ENCODE results near the gene MARCHF2. TPM values are rescaled to one million over a fixed set of nuclear protein-coding genes. Genes with fewer than 3 reads are reported as not detected.
A peak's percentile ranks its signal among the peaks of the same experiment; 100 is the strongest.
"Not testable (repeated sequence)": the region's sequence is repeated elsewhere in the genome, so short reads cannot be mapped to it uniquely, and the experiment has no call there.

Gene MARCHF2
- total and polyA plus RNA-seq, 7 experiments from 2014 or later, result 18.0 to 42.1 (median 23.4) TPM

GRCh38 chr19:8370176-8371010, 42.7 kb upstream of the MARCHF2 start:
- Mint-ChIP-seq H3K27ac (no peak overlapping the region), H3K9me3 (no peaks in the 10 kb centered on the region), H3K27me3 (peaks cover 23 to 33% (median 28%) of the 10 kb centered on the region in 5 donors), H3K4me3 (no peak overlapping the region), H3K36me3 (peaks cover 0 to 8% (median 2%) of the 10 kb centered on the region in 5 donors), H3K4me1 (peaks cover 0 to 7% (median 4%) of the 10 kb centered on the region in 7 donors)
- Histone ChIP-seq H3K27me3 (ENCODE audit: control insufficient read depth in 2 of 2, insufficient read depth in 2 of 2, low read length in 2 of 2) (no peaks in the 10 kb centered on the region), H3K36me3 (ENCODE audit: control insufficient read depth in 2 of 3, insufficient read depth in 3 of 3, low read length in 3 of 3) (peaks cover 0 to 4% (median 0%) of the 10 kb centered on the region in 3 experiments), H3K4me1 (ENCODE audit: control insufficient read depth in 2 of 2, insufficient read depth in 2 of 2, low read length in 2 of 2) (no peaks in the 10 kb centered on the region), H3K4me3 (ENCODE audit: low read length) (no peak overlapping the region), H3K9me3 (ENCODE audit: control insufficient read depth in 2 of 3, low read length in 3 of 3) (no peaks in the 10 kb centered on the region), H3K27ac (ENCODE audit: low read depth, low read length) (no peak overlapping the region)
- intact Hi-C loops (cut with micrococcal nuclease), result no loop called here
- ChIA-PET CTCF (interaction anchor here (0.6 kb wide), 2 partner anchors 209 to 279 kb away, joined by 3 to 5 read pairs; no protein-coding TSS in a partner anchor), POLR2A (no interaction called here)
- no peak for DNase-seq
- ATAC-seq, result no peak

- Histone ChIP-seq H3K4me1 (ENCODE audit: control insufficient read depth in 2 of 2, insufficient read depth in 2 of 2, low read length in 2 of 2) (no peaks in the 10 kb centered on the region), H3K27ac (ENCODE audit: low read depth, low read length) (no peak overlapping the region), H3K9me3 (ENCODE audit: control insufficient read depth in 2 of 3, low read length in 3 of 3) (no peaks in the 10 kb centered on the region), H3K4me3 (ENCODE audit: low read length) (no peak overlapping the region), H3K36me3 (ENCODE audit: control insufficient read depth in 2 of 3, insufficient read depth in 3 of 3, low read length in 3 of 3) (peaks cover 0 to 4% (median 0%) of the 10 kb centered on the region in 3 experiments), H3K27me3 (ENCODE audit: control insufficient read depth in 2 of 2, insufficient read depth in 2 of 2, low read length in 2 of 2) (no peaks in the 10 kb centered on the region)
- Mint-ChIP-seq H3K36me3 (peaks cover 0 to 8% (median 2%) of the 10 kb centered on the region in 5 donors), H3K4me3 (no peak overlapping the region), H3K4me1 (peaks cover 0 to 7% (median 4%) of the 10 kb centered on the region in 7 donors), H3K27me3 (peaks cover 15 to 27% (median 21%) of the 10 kb centered on the region in 5 donors), H3K9me3 (no peaks in the 10 kb centered on the region), H3K27ac (no peak overlapping the region)
- intact Hi-C loops (cut with micrococcal nuclease), result no loop called here
- ChIA-PET CTCF (no interaction called here), POLR2A (no interaction called here)
- ATAC-seq (no peak), DNase-seq (no peak)
Measured at GRCh38 chr19:8371011-8371804, 41.9 kb upstream of the MARCHF2 start.

GRCh38 chr19:8373867-8374813, 39.0 kb upstream of the MARCHF2 start:
- POLR2A ChIA-PET, result no interaction called here

GRCh38 chr19:8375766-8376165, 37.3 kb upstream of the MARCHF2 start:
- H3K27ac ChIP-seq (ENCODE audit: low read depth, low read length); H3K27me3 ChIP-seq (ENCODE audit: control insufficient read depth in 2 of 2, insufficient read depth in 2 of 2, low read length in 2 of 2); H3K4me1 ChIP-seq (ENCODE audit: control insufficient read depth in 2 of 2, insufficient read depth in 2 of 2, low read length in 2 of 2); H3K36me3 ChIP-seq (ENCODE audit: control insufficient read depth in 2 of 3, insufficient read depth in 3 of 3, low read length in 3 of 3); H3K9me3 ChIP-seq (ENCODE audit: control insufficient read depth in 2 of 3, low read length in 3 of 3); H3K4me3 ChIP-seq (ENCODE audit: low read length); DNase-seq; H3K27ac Mint-ChIP-seq; intact Hi-C loops (cut with micrococcal nuclease); H3K4me3 Mint-ChIP-seq; H3K27me3 Mint-ChIP-seq; ATAC-seq; H3K9me3 Mint-ChIP-seq; CTCF ChIA-PET: not testable (repeated sequence)
- POLR2A ChIA-PET, result interaction anchor here (0.7 kb wide), 1 partner anchor 526 kb away, joined by 5 read pairs; no protein-coding TSS in a partner anchor
- Mint-ChIP-seq H3K36me3 (peaks cover 0 to 22% (median 4%) of the 10 kb centered on the region in 5 donors), H3K4me1 (peaks cover 6 to 21% (median 12%) of the 10 kb centered on the region in 7 donors)

More at GRCh38 chr19:8373867-8374813, 39.0 kb upstream of the MARCHF2 start:
- Mint-ChIP-seq H3K9me3 (no peaks in the 10 kb centered on the region), H3K27me3 (no peaks in the 10 kb centered on the region), H3K27ac (no peak overlapping the region), H3K4me3 (no peak overlapping the region), H3K4me1 (peaks cover 6 to 17% (median 12%) of the 10 kb centered on the region in 7 donors), H3K36me3 (peaks cover 0 to 11% (median 0%) of the 10 kb centered on the region in 5 donors)
- CTCF ChIA-PET, result no interaction called here
- ATAC-seq (no peak), DNase-seq (no peak)
- no peak overlapping the region for H3K27ac ChIP-seq (ENCODE audit: low read depth, low read length)
- intact Hi-C loops (cut with micrococcal nuclease), result no loop called here
- no peak overlapping the region for H3K4me3 ChIP-seq (ENCODE audit: low read length)
- peaks cover 0 to 4% (median 0%) of the 10 kb centered on the region in 3 experiments for H3K36me3 ChIP-seq (ENCODE audit: control insufficient read depth in 2 of 3, insufficient read depth in 3 of 3, low read length in 3 of 3)
- H3K9me3 ChIP-seq (ENCODE audit: control insufficient read depth in 2 of 3, low read length in 3 of 3), result no peaks in the 10 kb centered on the region
- no peaks in the 10 kb centered on the region for H3K27me3 ChIP-seq (ENCODE audit: control insufficient read depth in 2 of 2, insufficient read depth in 2 of 2, low read length in 2 of 2)
- H3K4me1 ChIP-seq (ENCODE audit: control insufficient read depth in 2 of 2, insufficient read depth in 2 of 2, low read length in 2 of 2), result peaks cover 0 to 9% of the 10 kb centered on the region in 2 donors

GRCh38 chr19:8376373-8376974, 36.6 kb upstream of the MARCHF2 start:
- H3K9me3 ChIP-seq (ENCODE audit: control insufficient read depth in 2 of 3, low read length in 3 of 3); H3K9me3 Mint-ChIP-seq; ATAC-seq; H3K4me1 ChIP-seq (ENCODE audit: control insufficient read depth in 2 of 2, insufficient read depth in 2 of 2, low read length in 2 of 2); H3K27me3 Mint-ChIP-seq; intact Hi-C loops (cut with micrococcal nuclease); H3K36me3 ChIP-seq (ENCODE audit: control insufficient read depth in 2 of 3, insufficient read depth in 3 of 3, low read length in 3 of 3); H3K27me3 ChIP-seq (ENCODE audit: control insufficient read depth in 2 of 2, insufficient read depth in 2 of 2, low read length in 2 of 2); CTCF ChIA-PET; DNase-seq; H3K27ac ChIP-seq (ENCODE audit: low read depth, low read length); H3K4me3 ChIP-seq (ENCODE audit: low read length); H3K4me3 Mint-ChIP-seq: not testable (repeated sequence)
- POLR2A ChIA-PET, result interaction anchor here (0.7 kb wide), 1 partner anchor 526 kb away, joined by 5 read pairs; no protein-coding TSS in a partner anchor
- Mint-ChIP-seq H3K36me3 (peaks cover 0 to 22% (median 4%) of the 10 kb centered on the region in 5 donors), H3K27ac (peak overlapping the region in 1 of 9 donors; percentile 36), H3K4me1 (peaks cover 6 to 21% (median 12%) of the 10 kb centered on the region in 7 donors)
